ENCODE data around the gene ERMP1. TPM values are rescaled to one million over a fixed set of nuclear protein-coding genes. Genes with fewer than 3 reads are reported as not detected.

Gene ERMP1
- total and polyA plus RNA-seq, 2 of the 8 experiments (the other 6 are each of a cell fraction or from before 2014, with no cell fraction given): 12.8 to 16.7 TPM

DNA sequence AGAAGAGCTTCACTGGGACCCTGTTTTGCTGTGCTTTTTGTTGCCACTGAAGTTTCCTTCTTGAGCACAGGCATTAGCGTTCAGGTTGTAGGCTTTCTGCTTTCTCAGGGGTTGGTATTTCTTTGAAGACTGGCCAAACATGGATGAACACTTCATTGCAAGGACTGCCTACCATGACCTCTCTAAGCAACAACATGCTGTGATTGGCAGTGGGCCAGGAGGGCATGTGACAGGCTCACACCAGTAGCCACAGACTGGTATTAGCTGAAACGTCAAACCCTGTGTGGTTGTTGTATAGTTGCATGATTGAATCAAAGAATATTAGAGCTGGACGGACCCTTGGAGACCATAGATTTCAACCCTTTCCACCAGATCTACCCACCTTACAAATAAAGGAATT lies 37.8 kb upstream of the ERMP1 start:
- H3K79me2 ChIP-seq (ENCODE audit: control insufficient read depth in 1 of 2, insufficient read depth in 2 of 2, low read length in 2 of 2): no peaks in the 10 kb centered on the region
- no peak overlapping the region for H2AFZ ChIP-seq (ENCODE audit: low read length)
- DNase-seq (ENCODE audit: low read depth in 1 of 2, low spot score in 2 of 2): no peak
- H3K4me1 ChIP-seq (replicated peaks in 1 of 4; ENCODE audit: control insufficient read depth in 3 of 4, insufficient read depth in 4 of 4, low read length in 3 of 4): peaks cover 0 to 2% (median 2%) of the 10 kb centered on the region in 4 experiments; a peak in 4 of 7 replicates
- H4K20me1 ChIP-seq (replicated peaks in 1 of 2; ENCODE audit: control insufficient read depth in 1 of 2, insufficient read depth in 2 of 2, low read length in 2 of 2): no peaks in the 10 kb centered on the region
- no peak overlapping the region for H2BK5ac ChIP-seq (ENCODE audit: low read depth, low read length)
- no peak overlapping the region for H3K27ac ChIP-seq (ENCODE audit: low read depth, low read length)
- no peak overlapping the region for H3K4ac ChIP-seq (replicated peaks; ENCODE audit: insufficient read length, low read depth, low read length)
- H4K91ac ChIP-seq (replicated peaks; ENCODE audit: insufficient read length, low read length): no peak overlapping the region
- no peak overlapping the region for H3K9ac ChIP-seq (replicated peaks in 1 of 4; ENCODE audit: extremely low read depth in 1 of 4, low read depth in 3 of 4, low read length in 3 of 4)
- H2BK20ac ChIP-seq (ENCODE audit: low read length): no peak overlapping the region
- H3K27me3 ChIP-seq (replicated peaks in 1 of 4; ENCODE audit: control insufficient read depth in 3 of 4, extremely low read depth in 1 of 4, insufficient read depth in 3 of 4, low read length in 3 of 4): no peaks in the 10 kb centered on the region
- H2BK15ac ChIP-seq (ENCODE audit: low read length): no peak overlapping the region
- H4K8ac ChIP-seq (ENCODE audit: extremely low read depth, insufficient read depth, low read length): no peak overlapping the region
- H3K4me3 ChIP-seq (ENCODE audit: extremely low read depth in 1 of 4, insufficient read depth in 2 of 4, low read depth in 3 of 4, low read length in 4 of 4): no peak overlapping the region
- no peak overlapping the region for H2AK5ac ChIP-seq (ENCODE audit: low read depth, low read length)
- no peaks in the 10 kb centered on the region for H3K23me2 ChIP-seq (ENCODE audit: low read depth, low read length)
- H3K36me3 ChIP-seq (ENCODE audit: control insufficient read depth in 2 of 4, insufficient read depth in 4 of 4, low read length in 3 of 4): no peaks in the 10 kb centered on the region
- no peak overlapping the region for H3K4me2 ChIP-seq (ENCODE audit: insufficient read depth in 1 of 2, low read depth in 2 of 2, low read length in 2 of 2)
- FAIRE-seq: no peak
- CTCF ChIA-PET (ENCODE audit: partially characterized antibody): interaction anchor here (0.8 to 3.5 kb wide), 13 partner anchors 8 to 436 kb away, joined by 3 to 38 read pairs (median 4); partner anchors contain the start of gene RANBP6
- no peak overlapping the region for H4K5ac ChIP-seq (ENCODE audit: insufficient read length, low read depth, low read length)
- H3K23ac ChIP-seq (ENCODE audit: insufficient read length): no peak overlapping the region
- H3K79me1 ChIP-seq (ENCODE audit: low read depth, low read length): no peaks in the 10 kb centered on the region
- no peak overlapping the region for H3K56ac ChIP-seq (replicated peaks; ENCODE audit: insufficient read length, low read depth, low read length)
- POLR2A ChIA-PET (ENCODE audit: partially characterized antibody): interaction anchor here (1.5 kb wide), 1 partner anchor 38 kb away, joined by 4 read pairs; the partner anchor contains the start of gene ERMP1
- H2BK12ac ChIP-seq (ENCODE audit: low read depth, low read length): no peak overlapping the region
- no peak overlapping the region for H3K14ac ChIP-seq (ENCODE audit: insufficient read length)
- 91% methylated on average over 3 of the region's 3 CpGs; no CpG with 5 or more reads in 1 of the 2 experiments for WGBS, 2 experiments (ENCODE audit: extremely low coverage in 1 of 2, insufficient coverage in 1 of 2, insufficient read length in 1 of 2, insufficient replicate concordance in 2 of 2, low coverage in 1 of 2, low lambda C conversion rate in 2 of 2, missing lambda C conversion rate in 1 of 2)
- H3K9me3 ChIP-seq (ENCODE audit: insufficient read depth in 2 of 2, low read depth in 1 of 2, low read length in 1 of 2): no peaks in the 10 kb centered on the region
- H2BK120ac ChIP-seq (replicated peaks; ENCODE audit: low read depth, low read length): no peak overlapping the region
- H3K18ac ChIP-seq (ENCODE audit: extremely low read depth, low read length): no peak overlapping the region
- TF ChIP-seq CHD1 (IDR thresholded peaks at IDR 0.05; ENCODE audit: low read depth, low read length): no peak

Data from H1 (cell line).